Esophagus squamous epithelium (tissue), 4 donors: ENCODE measurements around the gene DRAXIN.

Experiments used
- POLR2A ChIP-seq, 4 donors: fragments of 450-650 bp; IDR thresholded peaks; one replicate each; pipeline ENCODE4 v1.6.1; 2017; ENCODE audit warnings: antibody characterized with exemption in 4 of 4, mild to moderate bottlenecking in 4 of 4, moderate library complexity in 3 of 4
- TF ChIP-seq, protein P1 (sequence below), 6 experiments: fragments of 450-650 bp in 4 of 6; fragments of 200-600 bp in 2 of 6; sonication (generic) in 2 of 6; IDR thresholded peaks; one replicate each; pipeline ENCODE4 v1.5.1; 2016 to 2019; ENCODE audit warnings: antibody characterized with exemption in 6 of 6, mild to moderate bottlenecking in 4 of 6, moderate library complexity in 4 of 6

DNA sequence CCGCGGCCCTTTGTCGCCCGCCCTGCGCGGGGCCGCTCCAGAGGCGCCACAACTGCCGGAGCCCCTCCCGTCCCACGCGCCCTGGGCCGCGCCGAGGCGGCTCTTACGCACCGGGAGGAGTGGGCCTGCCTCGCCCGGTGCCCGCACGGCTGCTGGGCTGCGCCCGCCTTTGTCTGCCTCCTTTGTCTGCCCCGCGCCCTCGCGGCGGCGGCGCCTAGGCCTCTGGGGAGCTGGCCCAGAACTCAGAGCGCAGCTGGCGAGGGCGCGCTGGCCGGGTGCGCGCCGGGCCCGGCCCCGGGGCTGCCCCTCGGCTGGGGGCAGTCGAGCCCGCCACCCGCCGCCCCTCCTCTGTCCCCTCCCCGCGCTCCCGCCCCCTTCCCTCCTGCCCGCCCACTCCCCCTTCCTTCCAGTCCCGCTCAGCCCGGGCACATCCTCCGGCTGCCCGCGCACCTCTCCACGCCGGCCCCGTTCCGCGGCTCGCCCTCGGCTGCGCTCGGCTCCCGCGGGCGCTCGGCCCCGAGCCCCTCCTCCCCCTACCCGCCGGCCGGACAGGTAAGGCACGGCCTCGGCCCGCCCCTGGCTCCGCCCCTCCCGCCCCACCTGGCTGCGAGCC lies at the start of gene DRAXIN:
- TF ChIP-seq, protein P1, sequence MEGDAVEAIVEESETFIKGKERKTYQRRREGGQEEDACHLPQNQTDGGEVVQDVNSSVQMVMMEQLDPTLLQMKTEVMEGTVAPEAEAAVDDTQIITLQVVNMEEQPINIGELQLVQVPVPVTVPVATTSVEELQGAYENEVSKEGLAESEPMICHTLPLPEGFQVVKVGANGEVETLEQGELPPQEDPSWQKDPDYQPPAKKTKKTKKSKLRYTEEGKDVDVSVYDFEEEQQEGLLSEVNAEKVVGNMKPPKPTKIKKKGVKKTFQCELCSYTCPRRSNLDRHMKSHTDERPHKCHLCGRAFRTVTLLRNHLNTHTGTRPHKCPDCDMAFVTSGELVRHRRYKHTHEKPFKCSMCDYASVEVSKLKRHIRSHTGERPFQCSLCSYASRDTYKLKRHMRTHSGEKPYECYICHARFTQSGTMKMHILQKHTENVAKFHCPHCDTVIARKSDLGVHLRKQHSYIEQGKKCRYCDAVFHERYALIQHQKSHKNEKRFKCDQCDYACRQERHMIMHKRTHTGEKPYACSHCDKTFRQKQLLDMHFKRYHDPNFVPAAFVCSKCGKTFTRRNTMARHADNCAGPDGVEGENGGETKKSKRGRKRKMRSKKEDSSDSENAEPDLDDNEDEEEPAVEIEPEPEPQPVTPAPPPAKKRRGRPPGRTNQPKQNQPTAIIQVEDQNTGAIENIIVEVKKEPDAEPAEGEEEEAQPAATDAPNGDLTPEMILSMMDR (IDR thresholded peaks at IDR 0.05), result no peak
- TF ChIP-seq POLR2A (IDR thresholded peaks at IDR 0.05), result no peak
